ENCODE measurements around the gene METTL21C.

METTL21C gene

GRCh38 chr13:102692491-102692826 lies 2.4 kb downstream of the METTL21C start:
- ChIA-PET POLR2A (interaction anchor here (0.7 kb wide), 1 partner anchor 81 kb away, joined by 3 read pairs; the partner anchor contains the start of gene TEX30), CTCF (no interaction called here)
- TF ChIP-seq ZBTB1 (tag by site-specific recombination; IDR thresholded peaks at IDR 0.05) (no peak), ZNF341 (tag by site-specific recombination; IDR thresholded peaks at IDR 0.05; ENCODE audit: low read depth) (no peak), ZNF169 (tag by site-specific recombination; IDR thresholded peaks at IDR 0.05) (no peak), INSM2 (tag by site-specific recombination; IDR thresholded peaks at IDR 0.05) (no peak), MEIS1 (CRISPR knock-in tag; IDR thresholded peaks at IDR 0.05; ENCODE audit: borderline replicate concordance) (no peak), ZNF202 (tag by site-specific recombination; IDR thresholded peaks at IDR 0.05; ENCODE audit: borderline replicate concordance) (no peak), ZNF146 (tag by site-specific recombination; IDR thresholded peaks at IDR 0.05) (no peak), SP2 (tag by site-specific recombination; IDR thresholded peaks at IDR 0.05) (no peak), MYNN (tag by site-specific recombination; IDR thresholded peaks at IDR 0.05; ENCODE audit: borderline replicate concordance) (no peak), ZNF707 (tag by site-specific recombination; IDR thresholded peaks at IDR 0.05) (no peak), ZNF37A (tag by site-specific recombination; IDR thresholded peaks at IDR 0.05) (no peak), ZNF266 (tag by site-specific recombination; IDR thresholded peaks at IDR 0.05; ENCODE audit: low read depth) (no peak), ZNF518A (tag by site-specific recombination; conservative IDR thresholded peaks at IDR 0.05; ENCODE audit: low read depth) (no peak), ZNF768 (tag by site-specific recombination; IDR thresholded peaks at IDR 0.05) (no peak), TCF7L2 (IDR thresholded peaks at IDR 0.05; ENCODE audit: borderline replicate concordance, low read depth, low read length) (no peak)

GRCh38 chr13:102690883-102691282 lies 4.0 kb downstream of the METTL21C start:
- Histone ChIP-seq H3K4me3 (ENCODE audit: low read depth, low read length) (no peak overlapping the region), H3K4me1 (ENCODE audit: control insufficient read depth, insufficient read depth, low read length) (no peaks in the 10 kb centered on the region), H3K36me3 (ENCODE audit: control insufficient read depth in 2 of 2, insufficient read depth in 1 of 2, low read length in 2 of 2) (no peaks in the 10 kb centered on the region), H3K27ac (ENCODE audit: extremely low read depth, low read depth, low read length) (no peak overlapping the region), H3K9me3 (ENCODE audit: control insufficient read depth, insufficient read depth, low read depth, low read length) (no peaks in the 10 kb centered on the region)
- POLR2A ChIA-PET = no interaction called here
- CTCF ChIA-PET = interaction anchor here (0.6 kb wide), 1 partner anchor 723 kb away, joined by 3 read pairs; no protein-coding TSS in a partner anchor
- TF ChIP-seq TSHZ1 (tag by site-specific recombination; IDR thresholded peaks at IDR 0.05; ENCODE audit: borderline replicate concordance) = no peak
- TF ChIP-seq KLF8 (tag by site-specific recombination; IDR thresholded peaks at IDR 0.05) = no peak
- TF ChIP-seq ZNF37A (tag by site-specific recombination; IDR thresholded peaks at IDR 0.05) = no peak
- TF ChIP-seq ZNF157 (tag by site-specific recombination; IDR thresholded peaks at IDR 0.05) = no peak
- no peak for TF ChIP-seq ZNF558 (tag by site-specific recombination; IDR thresholded peaks at IDR 0.05)
- TF ChIP-seq SP2 (tag by site-specific recombination; IDR thresholded peaks at IDR 0.05) = no peak
- TF ChIP-seq ZNF280C (tag by site-specific recombination; IDR thresholded peaks at IDR 0.05) = no peak
- TF ChIP-seq ZNF140 (tag by site-specific recombination; IDR thresholded peaks at IDR 0.05) = no peak
- TF ChIP-seq ZNF155 (tag by site-specific recombination; IDR thresholded peaks at IDR 0.05) = no peak
- TF ChIP-seq ZBTB17 (tag by site-specific recombination; IDR thresholded peaks at IDR 0.05) = no peak

More at GRCh38 chr13:102692491-102692826, 2.4 kb downstream of the METTL21C start:
- Histone ChIP-seq H3K27ac (ENCODE audit: extremely low read depth, low read depth, low read length) (no peak overlapping the region), H3K4me3 (ENCODE audit: low read depth, low read length) (no peak overlapping the region), H3K9me3 (ENCODE audit: control insufficient read depth, insufficient read depth, low read depth, low read length) (no peaks in the 10 kb centered on the region), H3K4me1 (ENCODE audit: control insufficient read depth, insufficient read depth, low read length) (no peaks in the 10 kb centered on the region), H3K36me3 (ENCODE audit: control insufficient read depth in 2 of 2, insufficient read depth in 1 of 2, low read length in 2 of 2) (no peaks in the 10 kb centered on the region)

Data from HEK293 (cell line).